GM18907 (cell line): ENCODE results near the gene SENP6.
"Not testable (repeated sequence)": the region's sequence is repeated elsewhere in the genome, so short reads cannot be mapped to it uniquely, and the experiment has no call there.

Source experiments
- ATAC-seq: cut with Tn5 transposase; IDR thresholded peaks from one replicate; pipeline ENCODE4 v1.9.1; 2021; ENCODE audit warnings: mild to moderate bottlenecking, moderate library complexity; ENCODE audit not compliant: unreplicated experiment

The SENP6 gene

DNA sequence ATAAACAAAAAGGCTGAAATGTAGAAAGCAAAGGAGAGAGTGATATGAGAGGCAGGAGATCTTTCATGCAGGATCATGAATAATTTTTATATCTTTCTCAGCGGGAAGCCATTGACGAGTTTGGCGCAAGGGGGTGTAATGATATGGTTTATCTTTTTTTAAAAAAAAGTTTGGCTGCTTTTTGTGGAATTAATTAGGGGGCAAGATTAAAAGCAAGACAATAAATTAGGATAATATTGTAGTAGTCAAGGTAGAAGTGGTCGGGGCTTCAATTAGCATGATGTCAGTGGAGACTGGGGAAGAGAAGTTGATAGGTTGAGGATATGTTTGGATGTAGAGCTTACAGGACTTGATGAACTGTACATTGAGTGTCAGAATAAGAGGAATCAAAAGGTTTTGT lies 4.0 kb downstream of the SENP6 start:
- ATAC-seq = no peak

DNA sequence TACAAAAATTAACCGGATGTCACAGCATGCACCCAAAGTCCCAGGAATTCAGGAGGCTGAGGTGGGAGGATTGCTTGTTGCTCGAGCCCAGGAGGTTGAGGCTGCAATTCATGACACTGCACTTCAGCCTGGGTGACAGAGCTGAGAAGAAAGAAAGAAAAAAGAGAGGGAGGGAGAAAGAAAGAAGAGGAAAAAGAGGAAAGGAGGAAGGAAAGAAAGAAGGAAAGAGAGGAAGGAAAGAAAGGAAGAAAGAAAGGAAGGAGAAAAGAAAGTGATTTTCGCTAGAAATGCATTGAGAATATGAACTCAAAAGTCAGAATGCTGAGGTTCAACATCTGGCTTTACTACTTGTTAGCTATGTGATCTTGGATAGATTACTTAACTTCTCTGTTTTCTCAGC lies 6.6 kb downstream of the SENP6 start:
- no peak for ATAC-seq

DNA sequence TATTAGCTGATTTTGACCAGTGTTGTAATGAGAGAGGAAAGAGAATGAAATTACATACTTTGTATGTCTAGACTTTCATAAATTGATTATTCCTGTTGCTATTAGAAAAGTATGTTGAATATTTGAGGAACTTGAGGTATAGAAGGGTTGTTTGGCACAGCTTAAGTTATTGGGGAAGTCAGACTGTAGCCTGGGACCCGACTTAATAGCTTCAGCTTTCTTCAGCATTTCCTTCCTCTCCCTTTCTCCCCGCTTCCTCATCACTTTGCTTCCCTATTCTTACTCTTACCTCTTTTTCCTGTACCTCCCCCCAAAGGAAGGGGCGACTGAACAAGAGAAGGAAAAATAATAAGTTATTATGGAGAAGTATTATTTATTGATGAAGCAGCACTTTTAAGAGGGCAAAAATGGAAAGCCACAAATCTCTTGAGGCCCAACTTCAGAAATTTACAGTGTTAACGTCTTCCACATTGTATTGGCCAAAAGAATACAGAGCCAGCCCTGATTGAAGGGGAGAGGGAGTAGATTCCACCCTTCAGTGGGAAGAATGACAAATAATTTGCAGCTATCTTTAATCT lies 7.4 kb downstream of the SENP6 start:
- no peak for ATAC-seq

DNA sequence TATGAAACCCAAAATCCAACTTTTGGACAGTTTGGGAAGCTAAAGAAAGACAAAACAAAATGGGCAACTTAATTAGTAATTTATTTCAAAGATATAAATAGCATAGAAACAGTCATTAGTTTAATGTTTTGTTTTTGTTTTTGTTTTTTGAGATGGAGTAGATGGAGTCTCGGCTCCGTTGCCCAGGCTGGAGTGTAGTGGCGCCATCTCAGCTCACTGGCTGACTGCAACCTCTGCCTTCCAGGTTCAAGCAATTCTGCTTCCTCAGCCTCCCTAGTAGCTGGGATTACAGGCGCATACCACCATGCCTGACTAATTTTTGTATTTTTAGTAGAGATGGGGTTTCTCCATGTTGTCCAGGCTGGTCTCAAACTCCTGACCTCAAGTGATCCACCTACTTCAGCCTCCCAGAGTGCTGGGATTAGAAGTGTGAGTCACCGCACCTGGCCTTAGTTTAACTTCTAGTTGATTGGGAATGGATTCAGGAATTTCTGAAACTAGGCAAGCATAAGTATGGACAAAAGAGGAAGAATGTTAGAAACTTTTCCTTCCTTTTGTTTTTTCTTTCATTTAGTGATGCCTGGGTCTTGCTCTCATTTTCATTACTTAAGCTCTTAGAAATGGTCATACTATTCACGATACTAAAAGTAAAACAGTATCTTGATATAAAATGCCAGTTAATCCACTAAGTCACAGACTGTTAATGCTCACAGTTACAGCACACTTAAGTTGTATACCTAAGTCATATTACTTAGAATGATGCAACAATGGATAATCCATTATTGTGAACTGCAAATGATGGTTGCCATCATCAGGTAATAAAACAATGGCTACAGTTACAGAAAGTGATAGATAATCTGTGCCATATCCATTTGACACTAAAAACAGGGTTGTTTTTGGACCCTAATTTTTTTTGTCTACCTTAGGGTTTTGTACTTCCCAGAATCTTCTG lies 8.2 kb downstream of the SENP6 start:
- no peak for ATAC-seq

DNA sequence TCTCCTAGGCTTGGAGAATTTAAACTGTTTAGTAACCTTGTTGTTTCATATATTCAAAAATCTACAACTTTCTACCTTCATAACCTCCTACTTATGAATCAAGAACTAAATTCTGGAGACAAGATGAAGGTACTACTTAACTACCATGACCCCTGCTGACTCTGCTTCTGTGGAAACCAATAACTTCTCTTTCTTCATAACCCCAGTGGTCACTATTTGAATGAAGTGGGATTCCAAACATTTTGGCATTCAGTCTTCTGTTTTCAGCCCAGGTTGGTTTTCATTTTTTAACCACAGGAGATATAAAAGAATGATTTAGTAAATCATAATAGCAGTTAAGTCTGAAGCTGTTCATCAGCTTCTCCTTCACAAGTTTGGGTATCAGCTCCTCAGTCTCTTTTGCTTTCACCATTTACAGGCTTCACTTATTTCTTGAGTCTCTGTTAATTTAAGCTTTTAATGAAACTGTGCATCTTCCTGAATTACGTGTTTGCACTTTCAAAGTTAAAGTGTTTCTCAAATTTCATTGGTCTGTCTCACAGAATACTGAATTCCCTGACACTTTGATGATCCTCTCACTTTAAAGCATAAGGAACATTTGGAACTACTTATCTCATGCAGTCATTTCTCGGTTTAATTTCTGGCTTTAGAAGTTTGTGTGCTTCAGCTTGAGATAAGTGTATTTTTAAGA lies 9.5 kb downstream of the SENP6 start:
- ATAC-seq = no peak

DNA sequence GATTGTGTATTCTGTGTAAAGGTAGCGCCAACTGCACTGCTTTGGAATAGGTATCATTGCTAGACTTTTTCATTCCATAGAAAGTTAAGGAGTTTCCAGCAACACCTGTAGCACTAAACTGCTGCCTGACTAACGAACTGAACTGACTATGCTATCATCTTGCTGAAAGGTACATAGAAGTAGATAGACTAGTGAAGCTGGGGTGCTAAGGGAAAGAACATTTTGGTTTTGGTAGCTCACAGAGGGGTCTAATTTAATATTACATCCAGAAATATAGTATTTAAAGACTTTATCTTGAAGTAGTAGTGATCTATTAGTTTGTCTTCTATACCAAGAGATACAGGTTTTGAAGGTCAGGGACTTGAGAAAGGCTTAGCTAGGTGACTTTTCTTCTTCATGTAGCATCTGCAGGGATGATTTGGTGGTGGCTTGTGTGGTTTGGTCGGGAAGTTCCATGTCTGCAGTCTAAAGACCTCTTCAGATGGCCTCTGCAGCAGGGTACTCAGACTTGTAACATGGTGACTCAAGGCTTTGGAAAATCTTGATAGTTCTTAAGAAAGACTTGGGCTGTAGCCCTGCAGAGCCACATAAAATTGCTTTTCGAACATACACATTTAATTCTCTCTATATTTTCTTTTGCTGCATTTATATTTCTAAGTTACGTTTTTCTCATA lies 10.2 kb downstream of the SENP6 start:
- ATAC-seq = peak; percentile 59

DNA sequence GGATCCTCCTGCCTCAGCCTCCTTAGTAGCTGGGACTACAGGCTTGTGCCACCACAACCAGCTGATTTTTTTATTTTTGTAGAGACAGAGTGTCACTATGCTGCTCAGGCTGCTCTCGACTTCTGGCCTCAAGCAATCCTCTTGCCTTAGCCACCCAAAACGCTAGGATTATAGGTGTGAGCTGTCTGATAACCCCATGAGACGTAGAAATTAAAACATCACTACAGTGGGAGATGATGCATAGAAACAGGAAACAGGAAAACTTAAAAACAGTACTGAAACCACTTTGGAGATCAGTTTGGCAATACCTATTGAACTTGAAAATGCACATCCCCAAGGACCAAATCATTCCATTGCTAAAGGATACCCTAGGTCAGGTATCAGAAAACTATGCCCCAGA lies 10.8 kb downstream of the SENP6 start:
- no peak for ATAC-seq

DNA sequence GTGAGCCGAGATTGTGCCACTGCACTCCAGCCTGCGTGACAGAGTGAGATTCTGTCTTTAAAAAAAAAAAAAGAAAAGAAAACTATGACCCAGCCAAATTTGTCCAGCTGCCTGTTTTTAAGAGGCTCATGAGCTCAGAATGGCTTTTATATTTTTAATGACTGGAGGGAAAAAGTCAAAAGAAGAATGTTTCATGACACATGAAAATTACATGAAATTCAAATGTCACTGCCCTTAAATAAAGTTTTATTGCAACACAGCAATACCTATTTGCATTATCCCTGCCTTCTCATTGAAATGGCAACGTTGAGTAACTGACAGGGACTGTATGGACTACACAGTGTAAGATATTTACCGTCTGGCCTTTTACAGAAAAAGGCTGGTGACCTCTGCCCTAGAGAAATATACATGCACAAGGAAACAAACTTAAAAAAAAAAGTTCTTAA lies 11.4 kb downstream of the SENP6 start:
- ATAC-seq = no peak

DNA sequence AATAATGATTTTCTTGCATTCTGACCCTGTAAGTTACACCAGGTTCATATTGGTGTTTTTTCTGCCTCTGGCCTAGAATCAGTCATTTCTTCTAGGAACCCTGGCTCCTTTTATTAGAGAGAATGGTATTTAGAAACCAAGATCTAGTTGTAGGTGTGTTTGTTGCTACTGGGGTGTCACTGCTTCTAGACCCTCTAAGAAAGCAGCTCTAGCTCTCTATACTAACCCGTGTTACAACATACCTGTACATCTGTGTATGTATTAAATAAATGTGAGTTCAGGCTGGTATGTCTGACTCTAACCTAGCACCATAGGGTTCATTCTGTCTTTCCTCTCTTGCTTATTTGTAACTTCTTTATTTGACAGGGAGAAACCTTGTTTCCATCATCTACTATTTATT lies 16.8 kb downstream of the SENP6 start:
- no peak for ATAC-seq

DNA sequence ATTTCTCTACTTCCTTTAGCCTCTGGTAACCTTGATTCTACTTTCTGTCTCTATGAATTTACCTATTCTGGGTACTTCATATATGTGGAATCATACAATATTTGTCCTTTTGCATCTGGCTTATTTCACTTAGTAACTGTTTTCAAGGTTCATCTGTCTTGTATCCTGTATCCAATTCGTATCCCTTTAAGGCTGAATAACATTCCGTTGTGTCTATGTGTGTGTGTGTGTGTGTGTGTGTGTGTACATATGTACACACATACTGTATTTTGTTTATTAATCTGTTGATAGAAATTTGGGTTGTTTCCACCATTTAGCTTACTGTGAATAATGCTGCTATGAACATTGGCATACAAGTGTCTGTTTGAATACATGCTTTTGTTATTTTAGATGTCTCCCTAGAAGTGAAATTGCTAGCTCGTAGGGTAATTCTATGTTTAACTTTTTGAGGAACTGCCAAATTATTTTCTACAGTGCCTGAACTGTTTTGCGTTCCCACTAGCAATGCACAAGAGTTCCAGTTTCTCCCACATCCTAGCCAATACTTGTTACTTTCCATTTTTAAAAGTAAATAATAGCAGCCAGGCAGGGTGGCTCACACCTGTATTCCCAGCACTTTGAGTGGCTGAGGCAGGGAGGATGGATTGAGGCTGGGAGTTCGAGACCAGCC lies 17.7 kb downstream of the SENP6 start:
- ATAC-seq = no peak

DNA sequence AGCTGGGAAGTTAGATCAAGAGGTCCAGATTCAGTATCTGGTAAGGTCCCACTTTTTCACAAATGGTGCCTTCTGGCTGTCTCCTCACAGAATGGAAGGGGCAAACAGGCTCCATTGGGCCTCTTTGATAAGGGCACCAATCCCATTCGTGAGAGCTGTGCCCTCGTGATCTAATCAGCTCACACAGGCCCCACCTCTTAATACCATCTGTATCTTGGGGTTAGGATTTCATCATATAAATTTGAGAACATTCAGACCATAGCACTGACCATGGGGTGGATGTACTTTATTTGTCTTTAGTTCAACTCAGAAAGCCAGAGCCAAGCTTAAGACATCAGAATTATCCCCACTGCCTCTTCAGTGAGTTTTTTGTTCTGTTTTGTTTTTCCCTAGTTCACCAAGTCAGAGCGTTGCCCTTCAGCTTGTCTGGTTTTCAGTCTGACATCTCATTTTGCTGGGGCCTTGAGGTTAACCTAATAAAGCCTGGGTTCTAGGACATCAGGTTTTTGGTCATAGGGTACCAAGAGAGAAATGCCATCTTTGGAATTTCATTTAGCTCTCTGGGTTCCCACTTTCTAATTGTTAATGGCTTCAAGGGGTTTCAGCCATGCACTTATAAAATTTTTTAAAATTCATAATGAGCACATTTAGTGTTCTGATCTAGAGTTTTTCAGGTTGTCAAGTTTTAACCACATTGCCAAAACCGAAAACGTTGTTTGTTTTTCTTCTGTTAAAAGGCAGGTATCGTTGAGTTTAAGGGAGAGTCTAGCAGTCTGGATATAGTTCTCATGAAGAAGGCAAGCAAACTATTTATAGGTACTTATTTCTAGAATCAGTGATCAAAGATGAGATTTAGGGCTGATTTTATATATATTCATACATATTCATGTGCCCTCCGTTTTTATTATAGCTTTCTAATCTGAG lies 19.0 kb downstream of the SENP6 start:
- no peak for ATAC-seq

DNA sequence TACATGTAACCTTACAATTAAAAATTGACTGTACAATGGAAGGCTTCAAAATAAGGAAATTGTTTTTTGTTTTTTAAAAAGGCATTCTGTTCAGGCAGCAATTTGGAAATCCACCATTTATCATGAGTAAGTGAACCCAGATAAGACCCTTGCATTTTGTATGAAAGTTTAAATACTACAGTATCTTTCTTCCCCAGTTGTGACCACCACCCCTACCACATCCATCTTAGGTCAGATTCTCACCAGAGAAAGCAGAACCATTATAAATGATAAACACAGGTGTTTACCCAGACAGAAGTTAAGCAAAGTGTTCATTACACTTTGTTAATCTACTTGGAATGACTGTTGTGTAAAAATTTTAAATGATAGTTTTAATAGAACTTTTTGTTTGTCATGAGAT lies 20.2 kb downstream of the SENP6 start:
- no peak for ATAC-seq

DNA sequence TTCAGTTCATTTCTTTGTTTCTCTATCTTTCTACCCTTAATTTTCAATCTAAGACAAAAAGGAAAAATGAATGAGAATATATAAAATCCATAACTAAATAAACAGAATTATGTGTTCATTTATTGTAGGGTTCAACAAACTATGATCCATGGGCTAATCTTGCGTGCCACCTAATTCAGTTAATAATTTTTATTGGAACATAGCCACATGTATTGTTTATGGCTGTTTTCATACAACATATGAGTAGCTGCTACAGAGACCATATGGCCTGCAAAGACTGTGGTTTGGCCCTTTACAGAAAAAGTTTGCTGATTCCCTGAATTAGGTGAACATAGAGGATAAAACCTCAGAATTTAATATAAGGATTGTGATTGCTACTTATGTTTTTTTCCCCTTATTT lies 21.8 kb downstream of the SENP6 start:
- ATAC-seq = no peak

DNA sequence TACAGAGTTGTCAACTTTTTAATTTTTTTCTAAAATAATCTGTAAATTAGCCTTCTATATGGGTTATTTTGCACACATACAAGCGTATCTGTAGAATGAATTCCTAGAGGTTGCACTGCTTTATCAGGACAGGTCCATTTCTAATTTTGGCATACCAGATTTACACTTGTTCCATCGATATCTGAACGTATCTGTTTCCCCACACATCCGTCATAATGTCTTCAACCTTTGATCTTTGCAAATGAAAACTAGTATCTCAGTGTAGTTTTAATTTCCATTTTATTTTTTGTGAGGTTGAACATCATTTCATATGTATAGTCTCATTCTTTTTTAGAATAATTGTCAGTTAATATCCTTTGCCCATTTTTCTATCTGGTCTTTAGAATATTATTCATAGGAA lies 22.7 kb downstream of the SENP6 start:
- ATAC-seq = no peak

DNA sequence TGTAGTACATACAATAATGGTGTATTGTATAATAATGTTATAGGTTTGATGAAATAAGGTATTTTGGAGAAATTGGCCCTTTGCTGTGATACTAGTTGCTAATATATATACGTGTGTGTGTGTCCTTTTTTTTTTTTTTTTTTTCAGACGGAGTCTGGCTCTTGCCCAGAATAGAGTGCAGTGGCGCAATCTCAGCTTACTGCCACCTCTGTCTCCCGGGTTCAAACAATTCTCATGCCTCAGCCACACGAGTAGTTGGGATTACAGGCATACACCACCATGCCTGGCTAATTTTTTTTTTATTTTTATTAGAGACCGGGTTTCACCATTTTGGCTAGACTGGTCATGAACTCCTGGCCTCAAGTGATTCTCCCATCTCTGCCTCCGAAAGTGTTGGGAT lies 23.3 kb downstream of the SENP6 start:
- ATAC-seq = no peak

DNA sequence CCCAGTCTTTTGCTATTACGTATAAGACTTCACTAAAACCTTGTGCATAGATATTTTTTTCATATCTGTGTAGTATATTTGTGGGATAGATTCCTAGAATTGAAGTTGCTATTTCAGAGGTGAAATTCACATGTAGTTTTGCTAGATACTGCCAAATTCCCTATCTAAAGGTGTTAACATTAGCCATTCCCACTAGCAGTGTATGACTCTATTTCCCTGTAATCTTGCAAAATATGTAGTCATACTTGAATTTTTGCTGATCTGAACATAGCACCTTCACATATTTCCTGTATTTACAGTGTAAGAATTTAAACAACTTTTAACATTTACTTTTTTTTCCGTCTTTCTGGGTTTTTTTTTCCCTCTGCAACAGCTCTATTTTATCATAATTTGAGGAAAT lies 24.9 kb downstream of the SENP6 start:
- ATAC-seq = no peak

DNA sequence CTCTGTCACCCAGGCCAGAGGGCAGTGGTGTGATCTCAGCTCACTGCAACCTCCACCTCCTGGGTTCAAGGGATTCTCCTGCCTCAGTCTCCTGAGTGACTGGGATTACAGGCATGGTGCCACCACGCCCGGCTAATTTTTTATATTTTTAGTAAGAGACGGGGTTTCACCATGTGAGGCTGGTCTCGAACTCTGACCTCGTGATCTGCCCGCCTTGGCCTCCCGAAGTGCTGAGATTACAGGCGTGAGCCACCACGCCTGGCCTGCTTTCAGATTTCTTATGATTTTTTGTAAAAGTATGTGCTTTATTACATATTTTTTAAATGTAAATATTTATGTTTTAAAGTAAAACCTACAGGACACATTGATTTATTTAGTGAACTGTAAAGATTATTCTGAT lies 26.0 kb downstream of the SENP6 start:
- ATAC-seq = not testable (repeated sequence)

DNA sequence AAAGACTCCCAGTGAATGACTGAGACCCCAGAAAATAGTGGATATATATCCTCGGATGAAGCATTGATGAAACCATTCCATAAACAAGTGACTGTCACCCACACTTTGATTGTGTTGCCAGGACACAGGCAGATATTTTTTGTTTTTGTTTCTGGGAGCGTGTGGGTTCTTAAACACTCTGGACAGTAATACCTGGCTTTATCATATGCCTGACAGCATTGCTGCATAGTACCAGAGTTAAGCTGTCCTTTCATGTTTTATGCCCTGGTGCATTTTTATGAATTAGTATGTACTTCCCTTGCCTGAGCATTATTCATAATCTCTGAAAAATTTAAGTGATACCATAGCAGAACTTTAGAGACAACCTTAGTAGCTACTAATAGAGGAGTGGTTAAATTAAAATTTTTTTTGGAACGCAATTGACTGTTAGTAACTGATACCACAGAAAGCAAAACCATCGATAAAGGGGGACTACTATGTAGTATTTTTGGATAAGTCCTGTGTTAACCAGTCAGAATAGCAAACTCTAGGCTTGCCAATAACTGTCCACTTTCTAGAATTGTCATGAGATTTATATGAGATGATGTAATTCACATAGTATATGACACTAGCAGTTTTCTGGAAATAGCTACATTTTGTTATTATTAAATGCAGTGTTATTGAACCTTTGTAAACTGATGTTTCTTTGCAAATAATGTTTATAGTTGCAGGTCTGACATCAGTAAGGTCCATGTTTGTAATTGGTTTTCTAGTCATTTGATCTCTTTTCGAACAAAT lies 30.4 kb downstream of the SENP6 start:
- ATAC-seq = no peak

DNA sequence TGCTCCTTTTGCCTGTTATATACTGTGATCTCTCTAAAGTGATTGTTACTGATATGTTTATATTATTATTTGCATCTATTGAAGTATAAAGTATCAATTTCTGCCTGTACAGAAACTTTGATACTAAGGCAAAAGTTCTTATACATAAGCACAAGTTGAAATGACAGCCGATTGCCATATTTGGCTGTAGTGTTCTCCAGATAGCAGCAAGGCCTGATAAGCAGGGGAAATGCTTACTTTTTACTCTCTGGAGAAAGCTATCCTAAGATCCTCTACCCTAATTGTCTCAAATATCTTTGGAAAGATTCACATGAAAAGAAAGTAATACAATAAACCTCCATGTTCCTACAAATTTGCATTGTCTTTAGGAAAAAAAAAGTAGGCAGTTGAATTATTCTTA lies 31.4 kb downstream of the SENP6 start:
- ATAC-seq = no peak
